EL (cell line): Measurements from ENCODE around the gene SPTBN5.
A peak's percentile ranks its signal among the peaks of the same experiment; 100 is the strongest.

ENCODE experiments used
- DNase-seq: peaks from one replicate; pipeline ENCODE4 v3.0.0-alpha.2; 2016

SPTBN5 gene

GRCh38 chr15:41881920-41882688 lies 11.7 kb downstream of the SPTBN5 start:
- no peak for DNase-seq

- DNase-seq, result no peak
These were observed 12.3 kb downstream of the SPTBN5 start for GRCh38 chr15:41881550-41881919.

- DNase-seq, result no peak
These were observed 12.8 kb downstream of the SPTBN5 start for GRCh38 chr15:41881086-41881485.

GRCh38 chr15:41880156-41880877 lies 13.5 kb downstream of the SPTBN5 start:
- DNase-seq, result no peak

GRCh38 chr15:41879321-41879845 lies 14.5 kb downstream of the SPTBN5 start:
- no peak for DNase-seq

GRCh38 chr15:41878355-41878699 lies 15.5 kb downstream of the SPTBN5 start:
- no peak for DNase-seq

- no peak for DNase-seq
These were observed 16.1 kb downstream of the SPTBN5 start for GRCh38 chr15:41877631-41878354.

GRCh38 chr15:41876689-41877088 lies 17.2 kb downstream of the SPTBN5 start:
- no peak for DNase-seq

GRCh38 chr15:41876007-41876406 lies 17.8 kb downstream of the SPTBN5 start:
- DNase-seq, result no peak

- no peak for DNase-seq
These were observed 19.1 kb downstream of the SPTBN5 start for GRCh38 chr15:41874736-41875135.

- no peak for DNase-seq
These were observed 20.1 kb downstream of the SPTBN5 start for GRCh38 chr15:41873711-41874110.

GRCh38 chr15:41872166-41872747 lies 21.6 kb downstream of the SPTBN5 start:
- no peak for DNase-seq

GRCh38 chr15:41871175-41871905 lies 22.5 kb downstream of the SPTBN5 start:
- no peak for DNase-seq

- peak; percentile 68 for DNase-seq
These were observed 23.2 kb downstream of the SPTBN5 start for GRCh38 chr15:41870689-41871081.

GRCh38 chr15:41869770-41870688 lies 23.8 kb downstream of the SPTBN5 start:
- no peak for DNase-seq

- no peak for DNase-seq
These were observed 25.5 kb downstream of the SPTBN5 start for GRCh38 chr15:41868321-41868720.

GRCh38 chr15:41866872-41867579 lies 26.8 kb downstream of the SPTBN5 start:
- no peak for DNase-seq

GRCh38 chr15:41866263-41866703 lies 27.6 kb downstream of the SPTBN5 start:
- DNase-seq, result no peak

- DNase-seq, result no peak
These were observed 28.3 kb downstream of the SPTBN5 start for GRCh38 chr15:41865490-41866055.

- no peak for DNase-seq
These were observed 31.2 kb downstream of the SPTBN5 start for GRCh38 chr15:41862515-41863116.
